ENCODE results near the gene WDR55.

DNA sequence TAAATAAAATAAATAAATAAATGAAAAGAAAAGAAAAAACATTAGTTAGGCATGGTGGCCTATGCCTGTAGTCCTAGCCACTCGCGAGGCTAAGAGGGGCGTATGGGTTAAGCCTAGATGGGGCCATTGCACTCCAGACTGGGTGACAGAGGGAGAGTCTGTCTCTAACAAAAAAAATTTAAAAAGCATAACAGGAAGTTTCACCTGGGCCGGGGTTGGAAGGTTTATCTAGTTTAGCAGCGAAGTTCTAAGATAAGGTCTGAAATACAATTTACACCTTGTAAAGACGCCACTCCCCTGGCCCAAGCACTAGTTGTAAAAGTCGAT is 53.5 kb downstream of the WDR55 start:
- no peak for TF ChIP-seq ZFP36 (IDR thresholded peaks at IDR 0.05; ENCODE audit: borderline replicate concordance, partially characterized antibody)
- no peak for TF ChIP-seq CHD2 (IDR thresholded peaks at IDR 0.05; ENCODE audit: low read length, partially characterized antibody)
- TF ChIP-seq PHF8 (IDR thresholded peaks at IDR 0.05; ENCODE audit: borderline replicate concordance, low read depth), result no peak
- TF ChIP-seq, protein P1, sequence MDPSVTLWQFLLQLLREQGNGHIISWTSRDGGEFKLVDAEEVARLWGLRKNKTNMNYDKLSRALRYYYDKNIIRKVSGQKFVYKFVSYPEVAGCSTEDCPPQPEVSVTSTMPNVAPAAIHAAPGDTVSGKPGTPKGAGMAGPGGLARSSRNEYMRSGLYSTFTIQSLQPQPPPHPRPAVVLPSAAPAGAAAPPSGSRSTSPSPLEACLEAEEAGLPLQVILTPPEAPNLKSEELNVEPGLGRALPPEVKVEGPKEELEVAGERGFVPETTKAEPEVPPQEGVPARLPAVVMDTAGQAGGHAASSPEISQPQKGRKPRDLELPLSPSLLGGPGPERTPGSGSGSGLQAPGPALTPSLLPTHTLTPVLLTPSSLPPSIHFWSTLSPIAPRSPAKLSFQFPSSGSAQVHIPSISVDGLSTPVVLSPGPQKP (IDR thresholded peaks at IDR 0.05; ENCODE audit: low read depth, low read length), result no peak
